ENCODE data around the gene VRK1. TPM values are rescaled to one million over a fixed set of nuclear protein-coding genes. Genes with fewer than 3 reads are reported as not detected.
A peak's percentile ranks its signal among the peaks of the same experiment; 100 is the strongest.
"Not testable (repeated sequence)": the region's sequence is repeated elsewhere in the genome, so short reads cannot be mapped to it uniquely, and the experiment has no call there.

Gene VRK1
- total RNA-seq, 6 donors from 2014 or later, result 6.7 to 19.9 (median 9.9) TPM

DNA sequence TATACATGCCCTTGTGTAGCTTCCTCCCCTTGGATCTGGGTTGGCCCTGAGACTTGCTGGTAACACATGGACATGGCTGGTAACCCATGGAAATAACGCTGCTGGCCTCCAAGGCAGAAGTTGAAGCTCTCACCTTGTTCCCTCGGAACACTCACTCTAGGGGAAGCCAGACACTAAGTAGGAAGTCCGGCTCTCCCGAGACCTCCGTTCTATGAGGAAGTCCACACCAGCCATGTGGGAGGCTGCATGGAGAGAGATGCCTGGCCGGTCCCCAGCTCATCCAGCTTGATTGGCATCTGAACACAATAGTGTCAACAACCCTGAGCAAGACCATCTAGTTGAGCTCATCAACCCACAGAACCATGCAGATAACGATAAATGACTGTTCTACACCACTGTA, 39.7 kb upstream of the VRK1 start:
- TF ChIP-seq, protein P1, sequence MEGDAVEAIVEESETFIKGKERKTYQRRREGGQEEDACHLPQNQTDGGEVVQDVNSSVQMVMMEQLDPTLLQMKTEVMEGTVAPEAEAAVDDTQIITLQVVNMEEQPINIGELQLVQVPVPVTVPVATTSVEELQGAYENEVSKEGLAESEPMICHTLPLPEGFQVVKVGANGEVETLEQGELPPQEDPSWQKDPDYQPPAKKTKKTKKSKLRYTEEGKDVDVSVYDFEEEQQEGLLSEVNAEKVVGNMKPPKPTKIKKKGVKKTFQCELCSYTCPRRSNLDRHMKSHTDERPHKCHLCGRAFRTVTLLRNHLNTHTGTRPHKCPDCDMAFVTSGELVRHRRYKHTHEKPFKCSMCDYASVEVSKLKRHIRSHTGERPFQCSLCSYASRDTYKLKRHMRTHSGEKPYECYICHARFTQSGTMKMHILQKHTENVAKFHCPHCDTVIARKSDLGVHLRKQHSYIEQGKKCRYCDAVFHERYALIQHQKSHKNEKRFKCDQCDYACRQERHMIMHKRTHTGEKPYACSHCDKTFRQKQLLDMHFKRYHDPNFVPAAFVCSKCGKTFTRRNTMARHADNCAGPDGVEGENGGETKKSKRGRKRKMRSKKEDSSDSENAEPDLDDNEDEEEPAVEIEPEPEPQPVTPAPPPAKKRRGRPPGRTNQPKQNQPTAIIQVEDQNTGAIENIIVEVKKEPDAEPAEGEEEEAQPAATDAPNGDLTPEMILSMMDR (IDR thresholded peaks at IDR 0.05), result no peak
- TF ChIP-seq POLR2AphosphoS5 (IDR thresholded peaks at IDR 0.05) (no peak), EP300 (IDR thresholded peaks at IDR 0.05) (no peak), POLR2A (IDR thresholded peaks at IDR 0.05) (no peak)
- 46 to 69% methylated on average over 4 to 7 of the region's 7 CpGs for WGBS, 2 donors
- Histone ChIP-seq H3K4me1 (no peaks in the 10 kb centered on the region), H3K36me3 (no peaks in the 10 kb centered on the region), H3K9me3 (no peaks in the 10 kb centered on the region), H3K4me3 (no peak overlapping the region), H3K27ac (no peak overlapping the region), H3K27me3 (no peaks in the 10 kb centered on the region)
- no peak for ATAC-seq (ENCODE audit: low FRiP score in 2 of 2)
- no peak for DNase-seq

DNA sequence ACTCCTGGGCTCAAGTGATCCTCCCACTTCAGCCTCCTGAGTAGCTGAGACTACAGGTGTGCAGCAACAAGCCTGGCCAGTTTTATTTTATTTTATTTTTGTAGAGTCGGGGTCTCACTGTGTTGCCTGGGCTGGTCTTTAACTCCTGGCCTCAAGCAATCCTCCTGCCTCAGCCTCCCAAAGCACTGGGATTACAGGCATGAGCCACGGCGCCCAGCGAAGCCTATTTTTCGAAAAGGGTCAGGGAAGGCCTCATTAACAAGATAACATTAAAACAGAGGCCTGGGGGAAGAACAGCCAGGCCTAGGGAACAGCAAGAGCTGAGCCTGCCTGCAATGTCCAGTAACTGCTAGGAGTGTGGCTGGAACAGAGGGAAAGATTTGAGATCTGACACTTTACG, 36.1 kb upstream of the VRK1 start:
- WGBS, 2 donors, result 91 to 96% methylated on average over 6 of the region's 6 CpGs
- no peaks in the 10 kb centered on the region for H3K27me3 ChIP-seq
- DNase-seq (no peak), ATAC-seq (ENCODE audit: low FRiP score in 2 of 2) (no peak)
- H3K4me1 ChIP-seq, result no peaks in the 10 kb centered on the region
- no peaks in the 10 kb centered on the region for H3K9me3 ChIP-seq
- no peaks in the 10 kb centered on the region for H3K36me3 ChIP-seq
- H3K27ac ChIP-seq, result no peak overlapping the region
- H3K4me3 ChIP-seq, result no peak overlapping the region
- TF ChIP-seq, protein P1 (IDR thresholded peaks at IDR 0.05), result no peak
- TF ChIP-seq EP300 (IDR thresholded peaks at IDR 0.05), result no peak
- no peak for TF ChIP-seq POLR2A (IDR thresholded peaks at IDR 0.05)
- TF ChIP-seq POLR2AphosphoS5 (IDR thresholded peaks at IDR 0.05), result no peak

DNA sequence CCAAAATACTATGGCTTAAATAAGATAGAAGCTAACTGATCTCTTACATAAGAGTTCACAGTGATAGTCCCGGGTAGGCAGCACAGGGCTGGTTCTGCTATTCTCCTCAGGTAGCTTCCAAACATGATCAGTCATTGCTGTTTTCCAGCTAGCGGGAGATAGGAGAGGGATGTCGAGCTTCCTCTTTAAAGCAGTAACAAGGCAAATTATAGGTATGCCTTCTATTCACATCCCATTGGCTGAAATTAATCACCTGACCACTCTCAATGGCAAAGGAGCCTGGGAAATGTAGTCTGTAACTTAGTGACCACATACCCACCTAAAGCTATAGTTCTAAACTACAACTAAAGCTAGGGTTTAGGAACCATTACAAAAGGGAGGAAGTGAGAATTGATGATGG, 34.5 kb upstream of the VRK1 start:
- H3K27ac ChIP-seq, result no peak overlapping the region
- H3K4me1 ChIP-seq, result no peaks in the 10 kb centered on the region
- WGBS, 2 donors, result 11% methylated on average over 3 of the region's 3 CpGs
- H3K4me3 ChIP-seq, result no peak overlapping the region
- DNase-seq, result no peak
- TF ChIP-seq, protein P1 (IDR thresholded peaks at IDR 0.05), result no peak
- TF ChIP-seq POLR2AphosphoS5 (IDR thresholded peaks at IDR 0.05), result no peak
- no peak for TF ChIP-seq EP300 (IDR thresholded peaks at IDR 0.05)
- TF ChIP-seq POLR2A (IDR thresholded peaks at IDR 0.05), result no peak
- no peaks in the 10 kb centered on the region for H3K36me3 ChIP-seq
- no peaks in the 10 kb centered on the region for H3K9me3 ChIP-seq
- H3K27me3 ChIP-seq, result no peaks in the 10 kb centered on the region
- peak in 1 of 2 donors; percentile 63 for ATAC-seq (ENCODE audit: low FRiP score in 2 of 2)

DNA sequence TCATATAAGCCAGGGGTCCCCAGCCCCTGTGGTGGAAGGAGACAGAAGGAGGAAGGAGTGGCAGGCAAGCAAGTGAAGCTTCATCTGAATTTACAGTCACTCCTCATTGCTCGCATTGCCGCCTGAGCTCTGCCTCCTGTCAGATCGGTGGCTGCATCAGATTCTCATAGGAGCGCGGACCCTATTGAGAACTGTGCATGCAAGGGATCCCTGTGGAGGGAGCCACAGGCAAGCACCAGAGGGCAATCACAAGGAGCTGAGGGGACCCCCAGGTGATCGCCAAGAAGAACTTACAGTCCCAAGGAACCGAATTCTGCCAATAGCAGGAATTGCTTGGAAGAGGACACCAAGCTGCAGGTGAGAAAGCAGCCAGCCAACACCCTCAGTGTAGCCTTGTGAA, 33.2 kb upstream of the VRK1 start:
- H3K9me3 ChIP-seq, result no peaks in the 10 kb centered on the region
- WGBS, 2 donors, result 78 to 83% methylated on average over 7 of the region's 7 CpGs
- H3K4me3 ChIP-seq, result no peak overlapping the region
- DNase-seq (no peak), ATAC-seq (ENCODE audit: low FRiP score in 2 of 2) (no peak)
- H3K27ac ChIP-seq, result no peak overlapping the region
- no peaks in the 10 kb centered on the region for H3K27me3 ChIP-seq
- H3K36me3 ChIP-seq, result no peaks in the 10 kb centered on the region
- no peaks in the 10 kb centered on the region for H3K4me1 ChIP-seq
- TF ChIP-seq POLR2A (IDR thresholded peaks at IDR 0.05) (no peak), POLR2AphosphoS5 (IDR thresholded peaks at IDR 0.05) (no peak), EP300 (IDR thresholded peaks at IDR 0.05) (no peak)
- TF ChIP-seq, protein P1 (IDR thresholded peaks at IDR 0.05), result no peak

DNA sequence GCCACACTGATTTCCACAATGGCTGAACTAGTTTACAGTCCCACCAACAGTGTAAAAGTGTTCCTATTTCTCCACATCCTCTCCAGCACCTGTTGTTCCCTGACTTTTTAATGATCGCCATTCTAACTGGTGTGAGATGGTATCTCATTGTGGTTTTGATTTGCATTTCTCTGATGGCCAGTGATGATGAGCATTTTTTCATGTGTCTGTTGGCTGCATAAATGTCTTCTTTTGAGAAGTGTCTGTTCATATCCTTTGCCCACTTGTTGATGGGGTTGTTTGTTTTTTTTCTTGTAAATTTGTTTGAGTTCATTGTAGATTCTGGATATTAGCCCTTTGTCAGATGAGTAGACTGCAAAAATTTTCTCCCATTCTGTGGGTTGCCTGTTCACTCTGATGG, 32.0 kb upstream of the VRK1 start:
- not testable (repeated sequence) for H3K4me3 ChIP-seq; H3K4me1 ChIP-seq; H3K9me3 ChIP-seq; DNase-seq; H3K27ac ChIP-seq; H3K36me3 ChIP-seq; H3K27me3 ChIP-seq; ATAC-seq (ENCODE audit: low FRiP score in 2 of 2)
- no CpG with 5 or more reads among the region's 1 CpG for WGBS, 2 donors

Measured in upper lobe of left lung (tissue), 6 donors.